ENCODE results near the gene HDAC7. TPM values are rescaled to one million over a fixed set of nuclear protein-coding genes. Genes with fewer than 3 reads are reported as not detected.

The HDAC7 gene
- total RNA-seq, 1 donor from 2014 or later = 84.4 TPM

GRCh38 chr12:47795121-47795813, 24.4 kb downstream of the HDAC7 start:
- TF ChIP-seq CTCF (conservative IDR thresholded peaks at IDR 0.05; ENCODE audit: low read depth, low read length) = no peak
- DNase-seq (ENCODE audit: low read depth) = no peak
- H3K4me3 ChIP-seq (ENCODE audit: low read depth, low read length) = no peak overlapping the region

- no peak overlapping the region for H3K4me3 ChIP-seq (ENCODE audit: low read depth, low read length)
- DNase-seq (ENCODE audit: low read depth) = no peak
- no peak for TF ChIP-seq CTCF (conservative IDR thresholded peaks at IDR 0.05; ENCODE audit: low read depth, low read length)
Observed at GRCh38 chr12:47794679-47795078, 25.0 kb downstream of the HDAC7 start.

DNA sequence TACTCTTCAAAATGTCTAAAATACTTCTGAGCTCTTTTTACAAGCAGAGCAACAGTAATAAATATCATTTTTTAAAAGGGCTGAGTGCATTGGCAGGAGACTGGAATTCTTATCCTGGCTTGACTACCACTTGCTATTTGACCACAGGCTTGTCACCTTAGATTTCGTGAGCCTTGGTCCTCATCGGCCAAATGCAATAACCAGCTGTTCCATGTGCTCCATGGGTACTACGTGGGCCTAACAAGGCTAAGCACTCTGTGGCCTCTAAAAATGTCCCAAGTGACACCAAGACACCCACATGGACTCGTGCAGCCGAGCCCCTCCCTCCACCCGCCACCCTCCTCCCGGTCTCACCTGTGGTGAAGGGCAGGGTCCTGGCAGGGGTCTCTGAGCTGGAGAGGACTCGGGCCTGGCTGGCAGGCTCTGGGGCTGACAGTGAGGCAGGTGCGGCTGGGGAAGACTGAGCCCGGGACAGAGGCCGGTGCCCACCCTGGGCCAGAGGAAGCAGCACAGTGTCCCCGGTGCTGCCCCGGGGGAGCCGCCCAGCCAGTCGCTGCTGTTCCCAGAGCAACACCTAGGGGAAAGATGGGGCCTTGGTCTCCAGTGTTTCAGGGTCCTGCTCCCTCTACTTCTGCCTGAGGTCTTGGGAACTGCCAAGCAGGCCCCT, 26.6 kb downstream of the HDAC7 start:
- DNase-seq (ENCODE audit: low read depth) = no peak
- no peak overlapping the region for H3K4me3 ChIP-seq (ENCODE audit: low read depth, low read length)
- no peak for TF ChIP-seq CTCF (conservative IDR thresholded peaks at IDR 0.05; ENCODE audit: low read depth, low read length)

- no peak for TF ChIP-seq CTCF (conservative IDR thresholded peaks at IDR 0.05; ENCODE audit: low read depth, low read length)
- DNase-seq (ENCODE audit: low read depth) = no peak
- no peak overlapping the region for H3K4me3 ChIP-seq (ENCODE audit: low read depth, low read length)
Observed at GRCh38 chr12:47791874-47792273, 27.8 kb downstream of the HDAC7 start.

- no peak for TF ChIP-seq CTCF (conservative IDR thresholded peaks at IDR 0.05; ENCODE audit: low read depth, low read length)
- DNase-seq (ENCODE audit: low read depth) = no peak
- H3K4me3 ChIP-seq (ENCODE audit: low read depth, low read length) = no peak overlapping the region
Observed at GRCh38 chr12:47791351-47791746, 28.4 kb downstream of the HDAC7 start.

GRCh38 chr12:47790676-47791350, 28.9 kb downstream of the HDAC7 start:
- no peak overlapping the region for H3K4me3 ChIP-seq (ENCODE audit: low read depth, low read length)
- no peak for DNase-seq (ENCODE audit: low read depth)
- no peak for TF ChIP-seq CTCF (conservative IDR thresholded peaks at IDR 0.05; ENCODE audit: low read depth, low read length)

All from epithelial cell of proximal tubule (primary cell).